GM12892 (cell line): ENCODE measurements around the gene SWT1.

Source experiments
- DNase-seq: peaks from one replicate; pipeline ENCODE4 v3.0.0; 2011; ENCODE audit not compliant: insufficient read length
- FAIRE-seq: peaks from 2 replicates; lab custom pipeline; 2011; peaks lifted over from hg19 to GRCh38; lab: Jason Lieb, UNC
- POLR2A ChIP-seq: IDR thresholded peaks from 2 replicates; pipeline ENCODE4 v1.6.1; 2011; ENCODE audit warnings: low read depth, low read length, control low read depth
- POLR2AphosphoS5 ChIP-seq: IDR thresholded peaks from 2 replicates; pipeline ENCODE4 v1.6.1; 2011; ENCODE audit warnings: low read depth, low read length, control low read depth
- TAF1 ChIP-seq: IDR thresholded peaks from 2 replicates; pipeline ENCODE4 v1.6.1; 2011; ENCODE audit warnings: low read depth, mild to moderate bottlenecking, control low read depth, low read length, borderline replicate concordance

Gene SWT1

GRCh38 chr1:185258676-185259075 is 101.7 kb downstream of the SWT1 start:
- FAIRE-seq (no peak), DNase-seq (no peak)
- no peak for TF ChIP-seq TAF1
- TF ChIP-seq POLR2A = no peak
- TF ChIP-seq POLR2AphosphoS5 = no peak

- DNase-seq (no peak), FAIRE-seq (no peak)
Observed at GRCh38 chr1:185260611-185261010, 103.6 kb downstream of the SWT1 start.

GRCh38 chr1:185262151-185262550 is 105.2 kb downstream of the SWT1 start:
- TF ChIP-seq POLR2A (no peak), POLR2AphosphoS5 (no peak), TAF1 (no peak)
- DNase-seq = no peak
- FAIRE-seq = no peak

More at GRCh38 chr1:185260611-185261010, 103.6 kb downstream of the SWT1 start:
- TF ChIP-seq POLR2AphosphoS5 (no peak), TAF1 (no peak), POLR2A (no peak)

- FAIRE-seq (no peak), DNase-seq (no peak)
- TF ChIP-seq TAF1 (no peak), POLR2A (no peak), POLR2AphosphoS5 (no peak)
Observed at GRCh38 chr1:185263292-185263691, 106.3 kb downstream of the SWT1 start.

GRCh38 chr1:185263780-185264179 is 106.8 kb downstream of the SWT1 start:
- TF ChIP-seq POLR2AphosphoS5 (no peak), TAF1 (no peak), POLR2A (no peak)
- no peak for DNase-seq
- FAIRE-seq = no peak

- DNase-seq = no peak
- FAIRE-seq = peak; percentile 36
- TF ChIP-seq POLR2AphosphoS5 (no peak), TAF1 (no peak), POLR2A (no peak)
Observed at GRCh38 chr1:185265314-185265713, 108.3 kb downstream of the SWT1 start.

GRCh38 chr1:185267301-185267700 is 110.3 kb downstream of the SWT1 start:
- TF ChIP-seq POLR2A (no peak), TAF1 (no peak), POLR2AphosphoS5 (no peak)
- DNase-seq (no peak), FAIRE-seq (peak; percentile 24)

GRCh38 chr1:185267701-185268100 is 110.7 kb downstream of the SWT1 start:
- no peak for TF ChIP-seq POLR2AphosphoS5
- no peak for TF ChIP-seq TAF1
- TF ChIP-seq POLR2A = no peak
- no peak for FAIRE-seq

GRCh38 chr1:185268352-185268751 is 111.4 kb downstream of the SWT1 start:
- TF ChIP-seq POLR2AphosphoS5 (no peak), TAF1 (no peak), POLR2A (no peak)
- DNase-seq = no peak
- FAIRE-seq = no peak

More at GRCh38 chr1:185267701-185268100, 110.7 kb downstream of the SWT1 start:
- no peak for DNase-seq

- no peak for TF ChIP-seq POLR2A
- TF ChIP-seq TAF1 = no peak
- TF ChIP-seq POLR2AphosphoS5 = no peak
- DNase-seq (no peak), FAIRE-seq (no peak)
Observed at GRCh38 chr1:185271921-185272320, 115.0 kb downstream of the SWT1 start.

GRCh38 chr1:185279571-185279970 is 122.6 kb downstream of the SWT1 start:
- TF ChIP-seq POLR2A = no peak
- no peak for TF ChIP-seq TAF1
- TF ChIP-seq POLR2AphosphoS5 = no peak
- DNase-seq (no peak), FAIRE-seq (no peak)

GRCh38 chr1:185280589-185280988 is 123.6 kb downstream of the SWT1 start:
- TF ChIP-seq TAF1 (no peak), POLR2A (no peak), POLR2AphosphoS5 (no peak)
- no peak for DNase-seq
- FAIRE-seq = no peak
